ENCODE measurements around the gene BACH2.

DNA sequence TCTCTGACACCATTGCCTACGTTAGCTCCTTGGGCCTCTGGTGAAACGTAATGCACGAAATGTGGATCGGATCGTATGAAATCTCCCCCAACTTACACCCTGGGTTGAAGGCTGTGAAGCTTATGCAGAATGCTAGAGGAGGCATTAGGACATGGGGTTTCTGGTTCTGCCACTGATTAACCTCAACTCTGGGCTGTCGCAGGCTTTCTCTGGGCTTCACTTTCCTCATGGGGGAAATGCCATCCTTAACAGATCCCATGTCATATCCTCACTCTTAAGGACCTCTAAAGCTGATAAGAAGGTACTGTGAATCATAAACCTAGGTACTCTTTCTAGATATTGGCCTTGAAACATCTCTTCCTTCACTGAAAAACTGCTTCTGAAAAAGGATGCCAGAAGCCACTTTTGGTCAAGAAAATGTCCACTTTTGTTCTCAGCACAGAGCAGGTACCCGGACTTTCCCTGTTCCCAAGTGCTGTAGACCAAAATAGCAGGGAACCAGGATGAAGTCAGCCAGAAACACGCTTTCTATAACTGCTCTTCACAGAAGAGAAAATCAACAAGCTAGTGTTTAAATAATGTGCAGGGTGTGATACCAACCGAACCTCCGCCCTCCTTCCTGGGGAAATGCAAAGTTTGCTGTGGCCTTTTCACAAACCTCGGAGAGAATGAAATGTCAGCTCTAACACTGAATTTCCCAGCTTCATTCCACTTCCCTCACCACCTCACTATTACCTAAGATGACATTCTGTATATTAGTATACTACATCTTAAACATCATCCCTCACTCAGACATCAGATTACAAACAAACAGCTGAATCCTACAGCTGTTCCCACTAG, 118.9 kb downstream of the BACH2 start:
- TF ChIP-seq POLR2AphosphoS5 (IDR thresholded peaks at IDR 0.05) (no peak), POLR2A (IDR thresholded peaks at IDR 0.05) (no peak)
- TF ChIP-seq, protein P1, sequence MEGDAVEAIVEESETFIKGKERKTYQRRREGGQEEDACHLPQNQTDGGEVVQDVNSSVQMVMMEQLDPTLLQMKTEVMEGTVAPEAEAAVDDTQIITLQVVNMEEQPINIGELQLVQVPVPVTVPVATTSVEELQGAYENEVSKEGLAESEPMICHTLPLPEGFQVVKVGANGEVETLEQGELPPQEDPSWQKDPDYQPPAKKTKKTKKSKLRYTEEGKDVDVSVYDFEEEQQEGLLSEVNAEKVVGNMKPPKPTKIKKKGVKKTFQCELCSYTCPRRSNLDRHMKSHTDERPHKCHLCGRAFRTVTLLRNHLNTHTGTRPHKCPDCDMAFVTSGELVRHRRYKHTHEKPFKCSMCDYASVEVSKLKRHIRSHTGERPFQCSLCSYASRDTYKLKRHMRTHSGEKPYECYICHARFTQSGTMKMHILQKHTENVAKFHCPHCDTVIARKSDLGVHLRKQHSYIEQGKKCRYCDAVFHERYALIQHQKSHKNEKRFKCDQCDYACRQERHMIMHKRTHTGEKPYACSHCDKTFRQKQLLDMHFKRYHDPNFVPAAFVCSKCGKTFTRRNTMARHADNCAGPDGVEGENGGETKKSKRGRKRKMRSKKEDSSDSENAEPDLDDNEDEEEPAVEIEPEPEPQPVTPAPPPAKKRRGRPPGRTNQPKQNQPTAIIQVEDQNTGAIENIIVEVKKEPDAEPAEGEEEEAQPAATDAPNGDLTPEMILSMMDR (IDR thresholded peaks at IDR 0.05), result no peak
